Panc1 (cell line): ENCODE results near the gene NFAT5. TPM values are rescaled to one million over a fixed set of nuclear protein-coding genes. Genes with fewer than 3 reads are reported as not detected.

ENCODE experiments used
- ATAC-seq: fragments of 200-7000 bp; cut with Tn5 transposase; 2 replicates; pipeline ENCODE4 v1.9.1; 2020; ENCODE audit warnings: mild to moderate bottlenecking, moderate library complexity
- BruUV-seq: library from RNA; stranded (reverse); fragments of 400-500 nt; replicated peaks from 2 replicates; lab custom pipeline; 2021; lab: Mats Ljungman, UMichigan
- CTCF ChIA-PET: fragments of 300-600 bp; sonication (Branson Sonifier 250); formaldehyde crosslinking; loops from one replicate; lab custom pipeline; 2022; ENCODE audit warnings: antibody characterized with exemption; lab: Charles Lee
- POLR2A ChIA-PET: fragments of 300-600 bp; sonication (Branson Sonifier 250); formaldehyde crosslinking; loops from one replicate; lab custom pipeline; 2022; ENCODE audit warnings: antibody characterized with exemption; lab: Charles Lee
- DNase-seq: peaks from one replicate; pipeline ENCODE4 v3.0.0-alpha.2; 2010; ENCODE audit warnings: low read depth, low spot score
- H3K27ac ChIP-seq: 2 replicates; pipeline ENCODE4 v1.5.1; 2011; ENCODE audit warnings: mild to moderate bottlenecking, low read length, inconsistent platforms
- H3K27me3 ChIP-seq: fragments of 200-500 bp; sonication (Bioruptor generic); 2 replicates; pipeline ENCODE4 v1.6.0; 2014; ENCODE audit warnings: low read length, inconsistent platforms; ENCODE audit not compliant: control insufficient read depth, insufficient read depth
- H3K36me3 ChIP-seq: fragments of 200-500 bp; sonication (Bioruptor generic); 2 replicates; pipeline ENCODE4 v1.5.1; 2014; ENCODE audit warnings: inconsistent platforms, mild to moderate bottlenecking, low read length, moderate library complexity; ENCODE audit not compliant: control insufficient read depth, insufficient read depth
- H3K4me1 ChIP-seq: 2 replicates; pipeline ENCODE4 v1.5.1; 2011; ENCODE audit warnings: inconsistent platforms, mild to moderate bottlenecking, low read length, moderate library complexity; ENCODE audit not compliant: control insufficient read depth, insufficient read depth
- H3K4me3 ChIP-seq, 2 experiments: 2 replicates each; pipeline ENCODE4 v1.5.1; 2011 to 2012; ENCODE audit warnings: low read depth in 2 of 2, low read length in 2 of 2, mild to moderate bottlenecking in 2 of 2, inconsistent platforms in 1 of 2, moderate library complexity in 1 of 2
- H3K9me3 ChIP-seq: fragments of 200-500 bp; sonication (Bioruptor generic); 2 replicates; pipeline ENCODE4 v1.5.1; 2014; ENCODE audit warnings: low read depth, mild to moderate bottlenecking, inconsistent platforms, low read length, moderate library complexity; ENCODE audit not compliant: control insufficient read depth, insufficient read depth
- POLR2AphosphoS5 ChIP-seq: IDR thresholded peaks from 2 replicates; pipeline ENCODE4 v1.6.1; 2012; ENCODE audit warnings: mild to moderate bottlenecking, low read depth, low read length, moderate library complexity
- SIN3A ChIP-seq: IDR thresholded peaks from 2 replicates; pipeline ENCODE4 v1.6.1; 2012; ENCODE audit warnings: low read depth, mild to moderate bottlenecking, low read length, moderate library complexity, borderline replicate concordance; ENCODE audit not compliant: insufficient read depth
- TCF7L2 ChIP-seq: IDR thresholded peaks from 2 replicates; pipeline ENCODE4 v1.6.1; 2011; ENCODE audit warnings: mild to moderate bottlenecking, low read depth, low read length, inconsistent platforms
- in situ Hi-C: cut with HindIII; loops from 2 replicates; pipeline ENCODE4 v1.10.0; 2016; ENCODE audit warnings: low sequenced_read_pairs, low pct_unique_long_range_greater_than_20kb
- intact Hi-C: fragments of 100-400 bp; cut with micrococcal nuclease; formaldehyde crosslinking; loops from one replicate; pipeline ENCODE4 v1.10.0; 2022; ENCODE audit not compliant: unreplicated experiment
- microRNA-seq: library from miRNA; unstranded; fragments of <30 nt; microRNA quantifications from one replicate; pipeline ENCODE4 v1.1.0, GENCODE V29; 2020; ENCODE audit not compliant: unreplicated experiment
- total RNA-seq: library from RNA; stranded (reverse); gene quantifications from one replicate; pipeline ENCODE4 v1.2.1, GENCODE V29; 2021; ENCODE audit not compliant: unreplicated experiment
- TF ChIP-seq, protein P1 (sequence below): fragments of 450-650 bp; IDR thresholded peaks from 2 replicates; pipeline ENCODE4 v1.5.1; 2017; ENCODE audit warnings: mild to moderate bottlenecking
- TF ChIP-seq, protein P2 (sequence below), 2 experiments: IDR thresholded peaks; 2 replicates each; pipeline ENCODE4 v1.6.1; 2011 to 2012; ENCODE audit warnings: low read depth in 2 of 2, control low read depth in 1 of 2, low read length in 1 of 2, mild to moderate bottlenecking in 1 of 2, moderate library complexity in 1 of 2; ENCODE audit not compliant: insufficient read depth in 1 of 2

Gene NFAT5
- total RNA-seq, 1 experiment from 2014 or later: 57.0 TPM

DNA sequence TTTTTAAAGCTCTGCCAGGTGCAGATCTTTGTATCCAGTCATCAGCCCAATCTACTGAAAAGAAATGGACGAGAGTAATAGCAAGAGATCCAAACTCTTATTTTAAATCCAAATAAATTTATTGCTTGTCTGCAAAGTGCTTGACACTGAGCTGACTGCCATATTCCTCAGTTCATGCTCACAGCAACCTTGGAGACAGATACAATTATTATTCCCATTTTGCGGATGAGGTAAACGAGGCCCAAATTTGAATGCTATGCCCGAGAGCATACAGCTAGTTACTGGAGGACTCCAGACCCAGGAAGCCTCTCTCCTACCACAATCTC, 188.3 kb downstream of the NFAT5 start:
- intact Hi-C loops: loop anchor here (5.0 kb wide), 1 partner anchor 42 kb away; no protein-coding TSS in a partner anchor
- Histone ChIP-seq H3K27ac (peak overlapping the region; percentile 94), H3K27me3 (no peaks in the 10 kb centered on the region), H3K4me3 (peak overlapping the region; percentile 97 to 99), H3K36me3 (peaks cover 12% of the 10 kb centered on the region), H3K4me1 (0 out of 2 replicates have a peak, but pooled peaks cover 5% of the 10 kb centered on the region), H3K9me3 (no peaks in the 10 kb centered on the region)
- TF ChIP-seq, protein P1, sequence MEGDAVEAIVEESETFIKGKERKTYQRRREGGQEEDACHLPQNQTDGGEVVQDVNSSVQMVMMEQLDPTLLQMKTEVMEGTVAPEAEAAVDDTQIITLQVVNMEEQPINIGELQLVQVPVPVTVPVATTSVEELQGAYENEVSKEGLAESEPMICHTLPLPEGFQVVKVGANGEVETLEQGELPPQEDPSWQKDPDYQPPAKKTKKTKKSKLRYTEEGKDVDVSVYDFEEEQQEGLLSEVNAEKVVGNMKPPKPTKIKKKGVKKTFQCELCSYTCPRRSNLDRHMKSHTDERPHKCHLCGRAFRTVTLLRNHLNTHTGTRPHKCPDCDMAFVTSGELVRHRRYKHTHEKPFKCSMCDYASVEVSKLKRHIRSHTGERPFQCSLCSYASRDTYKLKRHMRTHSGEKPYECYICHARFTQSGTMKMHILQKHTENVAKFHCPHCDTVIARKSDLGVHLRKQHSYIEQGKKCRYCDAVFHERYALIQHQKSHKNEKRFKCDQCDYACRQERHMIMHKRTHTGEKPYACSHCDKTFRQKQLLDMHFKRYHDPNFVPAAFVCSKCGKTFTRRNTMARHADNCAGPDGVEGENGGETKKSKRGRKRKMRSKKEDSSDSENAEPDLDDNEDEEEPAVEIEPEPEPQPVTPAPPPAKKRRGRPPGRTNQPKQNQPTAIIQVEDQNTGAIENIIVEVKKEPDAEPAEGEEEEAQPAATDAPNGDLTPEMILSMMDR: no peak
- TF ChIP-seq POLR2AphosphoS5 (no peak), TCF7L2 (no peak), SIN3A (no peak)
- TF ChIP-seq, protein P2, sequence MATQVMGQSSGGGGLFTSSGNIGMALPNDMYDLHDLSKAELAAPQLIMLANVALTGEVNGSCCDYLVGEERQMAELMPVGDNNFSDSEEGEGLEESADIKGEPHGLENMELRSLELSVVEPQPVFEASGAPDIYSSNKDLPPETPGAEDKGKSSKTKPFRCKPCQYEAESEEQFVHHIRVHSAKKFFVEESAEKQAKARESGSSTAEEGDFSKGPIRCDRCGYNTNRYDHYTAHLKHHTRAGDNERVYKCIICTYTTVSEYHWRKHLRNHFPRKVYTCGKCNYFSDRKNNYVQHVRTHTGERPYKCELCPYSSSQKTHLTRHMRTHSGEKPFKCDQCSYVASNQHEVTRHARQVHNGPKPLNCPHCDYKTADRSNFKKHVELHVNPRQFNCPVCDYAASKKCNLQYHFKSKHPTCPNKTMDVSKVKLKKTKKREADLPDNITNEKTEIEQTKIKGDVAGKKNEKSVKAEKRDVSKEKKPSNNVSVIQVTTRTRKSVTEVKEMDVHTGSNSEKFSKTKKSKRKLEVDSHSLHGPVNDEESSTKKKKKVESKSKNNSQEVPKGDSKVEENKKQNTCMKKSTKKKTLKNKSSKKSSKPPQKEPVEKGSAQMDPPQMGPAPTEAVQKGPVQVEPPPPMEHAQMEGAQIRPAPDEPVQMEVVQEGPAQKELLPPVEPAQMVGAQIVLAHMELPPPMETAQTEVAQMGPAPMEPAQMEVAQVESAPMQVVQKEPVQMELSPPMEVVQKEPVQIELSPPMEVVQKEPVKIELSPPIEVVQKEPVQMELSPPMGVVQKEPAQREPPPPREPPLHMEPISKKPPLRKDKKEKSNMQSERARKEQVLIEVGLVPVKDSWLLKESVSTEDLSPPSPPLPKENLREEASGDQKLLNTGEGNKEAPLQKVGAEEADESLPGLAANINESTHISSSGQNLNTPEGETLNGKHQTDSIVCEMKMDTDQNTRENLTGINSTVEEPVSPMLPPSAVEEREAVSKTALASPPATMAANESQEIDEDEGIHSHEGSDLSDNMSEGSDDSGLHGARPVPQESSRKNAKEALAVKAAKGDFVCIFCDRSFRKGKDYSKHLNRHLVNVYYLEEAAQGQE (IDR thresholded peaks at IDR 0.05; ENCODE audit: insufficient read depth in 1 of 2, low read depth in 2 of 2, low read length in 1 of 2): no peak
- POLR2A ChIA-PET: interaction anchor here (0.5 to 1.1 kb wide), 2 partner anchors 20 to 32 kb away, joined by 3 to 4 read pairs; no protein-coding TSS in a partner anchor
- CTCF ChIA-PET: interaction anchor here (0.9 to 1.1 kb wide), 2 partner anchors 28 to 42 kb away, joined by 3 read pairs; partner anchors contain the start of gene NQO1
- in situ Hi-C loops: no loop called here
- TSS peak; percentile 76 for BruUV-seq
- DNase-seq (no peak), ATAC-seq (no peak)

Small RNAs within 50 kb of the gene (microRNA-seq; reads per million reads assigned to microRNA genes)
- 0.95 reads per million for gene MIR1538

Other genes with a start within 250 kb of the NFAT5 start
- gene PDF, start 235.4 kb upstream of the NFAT5 start, total RNA-seq: 23.1 TPM
- gene COG8, start 226.4 kb upstream of the NFAT5 start, total RNA-seq: 30.5 TPM
- 35.3 TPM for gene NIP7, start 226.2 kb upstream of the NFAT5 start, total RNA-seq
- 0.36 TPM for gene TMED6, start 214.2 kb upstream of the NFAT5 start, total RNA-seq
- 27.9 TPM for gene TERF2, start 180.0 kb upstream of the NFAT5 start, total RNA-seq
- gene CYB5B, start 141.3 kb upstream of the NFAT5 start, total RNA-seq: 326 TPM
- gene NQO1, start 160.6 kb downstream of the NFAT5 start, total RNA-seq: 147 TPM
- 48.3 TPM for gene NOB1, start 189.0 kb downstream of the NFAT5 start, total RNA-seq
- 22.8 TPM for gene WWP2, start 196.4 kb downstream of the NFAT5 start, total RNA-seq